Astrocyte of the hippocampus (primary cell): ENCODE results near the gene INPP5E.

Experiments used
- DNase-seq: peaks from one replicate; pipeline ENCODE4 v3.0.0; 2011; ENCODE audit warnings: low read depth, low spot score

The INPP5E gene

GRCh38 chr9:136447173-136447778 is 7.6 kb upstream of the INPP5E start:
- no peak for DNase-seq

- DNase-seq, result no peak
These were observed 6.2 kb upstream of the INPP5E start for GRCh38 chr9:136445799-136446198.

- no peak for DNase-seq
These were observed 4.5 kb upstream of the INPP5E start for GRCh38 chr9:136444102-136444501.

- no peak for DNase-seq
These were observed 4.0 kb upstream of the INPP5E start for GRCh38 chr9:136443687-136444086.

GRCh38 chr9:136443087-136443486 is 3.4 kb upstream of the INPP5E start:
- no peak for DNase-seq

GRCh38 chr9:136442265-136442664 is 2.6 kb upstream of the INPP5E start:
- DNase-seq, result no peak

- DNase-seq, result peak; percentile 63
These were observed 2.1 kb upstream of the INPP5E start for GRCh38 chr9:136441681-136442245.

GRCh38 chr9:136441191-136441680 is 1.6 kb upstream of the INPP5E start:
- peak; percentile 68 for DNase-seq

- DNase-seq, result peak; percentile 59
These were observed 831 bp downstream of the INPP5E start for GRCh38 chr9:136438548-136439480.

- DNase-seq, result no peak
These were observed 1.7 kb downstream of the INPP5E start for GRCh38 chr9:136437839-136438547.

- DNase-seq, result peak; percentile 54
These were observed 2.2 kb downstream of the INPP5E start for GRCh38 chr9:136437430-136437829.

- DNase-seq, result no peak
These were observed 3.5 kb downstream of the INPP5E start for GRCh38 chr9:136436055-136436634.

GRCh38 chr9:136434580-136435169 is 5.0 kb downstream of the INPP5E start:
- DNase-seq, result no peak

GRCh38 chr9:136433849-136434579 is 5.6 kb downstream of the INPP5E start:
- DNase-seq, result no peak

- DNase-seq, result no peak
These were observed 6.5 kb downstream of the INPP5E start for GRCh38 chr9:136433043-136433715.

- DNase-seq, result no peak
These were observed 7.1 kb downstream of the INPP5E start for GRCh38 chr9:136432591-136432990.

GRCh38 chr9:136431782-136432350 is 7.8 kb downstream of the INPP5E start:
- no peak for DNase-seq

GRCh38 chr9:136430588-136431234 is 8.9 kb downstream of the INPP5E start:
- DNase-seq, result no peak
